ENCODE data around the gene KCNMA1.
"Not testable (repeated sequence)": the region's sequence is repeated elsewhere in the genome, so short reads cannot be mapped to it uniquely, and the experiment has no call there.

Gene KCNMA1

GRCh38 chr10:77357185-77357584 is 280.4 kb downstream of the KCNMA1 start:
- no peak for DNase-seq

GRCh38 chr10:77355844-77356243 is 281.8 kb downstream of the KCNMA1 start:
- DNase-seq: peak; percentile 94

- peak; percentile 90 for DNase-seq
Measured at GRCh38 chr10:77351386-77351785, 286.2 kb downstream of the KCNMA1 start.

DNA sequence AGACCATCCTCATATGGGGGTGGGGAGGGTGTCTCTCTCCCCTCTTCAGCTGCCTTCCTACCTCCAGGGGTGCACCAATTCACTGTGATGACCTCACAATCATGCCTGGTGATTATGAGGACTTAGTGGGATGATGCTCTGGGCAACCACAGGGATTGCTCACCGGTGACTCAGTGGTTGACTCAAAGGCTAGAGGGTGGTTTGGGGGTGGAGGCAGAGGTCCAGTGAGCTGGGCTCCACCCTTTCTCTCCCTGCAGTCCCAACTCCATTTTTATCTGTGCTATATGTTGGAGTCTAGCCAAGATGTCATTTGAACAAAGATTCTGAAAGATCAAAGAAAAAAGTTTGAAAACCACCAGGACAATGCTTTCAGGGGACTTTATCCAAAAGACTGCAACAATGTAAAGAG is 286.9 kb downstream of the KCNMA1 start:
- peak; percentile 100 for DNase-seq

- no peak for DNase-seq
Measured at GRCh38 chr10:77350134-77350533, 287.5 kb downstream of the KCNMA1 start.

DNA sequence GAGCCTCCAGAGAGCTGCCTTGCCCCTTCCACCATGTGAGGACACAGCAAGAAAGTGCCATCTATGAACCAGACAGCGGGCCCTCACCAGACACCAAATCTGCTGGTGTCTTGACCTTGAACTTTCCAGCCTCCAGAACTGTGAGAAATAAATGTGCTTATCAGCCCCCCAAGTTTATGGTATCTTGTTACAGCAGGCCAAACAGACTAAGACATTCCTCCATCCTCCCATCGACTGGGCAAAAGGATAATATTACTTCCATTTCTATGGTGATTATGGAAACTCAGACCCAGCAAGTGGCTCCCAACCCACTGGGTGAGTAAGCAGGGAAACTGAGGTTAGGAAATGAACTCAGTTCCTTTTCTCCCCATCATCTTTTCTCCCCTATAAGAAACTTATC is 288.4 kb downstream of the KCNMA1 start:
- DNase-seq: no peak

DNA sequence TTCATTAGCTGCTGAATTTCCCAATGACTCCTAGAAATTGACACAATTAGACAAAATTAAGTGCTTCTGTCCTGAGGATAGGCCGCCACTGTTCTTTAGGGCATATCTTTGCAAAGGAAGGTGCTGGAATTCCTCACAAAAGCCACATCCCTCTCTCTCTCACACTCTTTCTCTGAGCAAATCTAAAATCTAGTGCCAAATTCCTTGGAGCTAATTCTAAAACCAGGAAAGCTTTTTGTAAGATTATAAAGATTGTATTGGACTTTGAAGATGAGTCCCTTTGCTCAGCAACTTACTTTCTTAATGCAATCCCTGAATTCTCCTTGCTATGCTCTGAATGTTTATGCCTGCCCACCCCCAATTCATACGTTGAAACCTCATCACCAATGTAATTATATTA is 288.9 kb downstream of the KCNMA1 start:
- peak; percentile 55 for DNase-seq

- no peak for DNase-seq
Measured at GRCh38 chr10:77348082-77348481, 289.5 kb downstream of the KCNMA1 start.

DNA sequence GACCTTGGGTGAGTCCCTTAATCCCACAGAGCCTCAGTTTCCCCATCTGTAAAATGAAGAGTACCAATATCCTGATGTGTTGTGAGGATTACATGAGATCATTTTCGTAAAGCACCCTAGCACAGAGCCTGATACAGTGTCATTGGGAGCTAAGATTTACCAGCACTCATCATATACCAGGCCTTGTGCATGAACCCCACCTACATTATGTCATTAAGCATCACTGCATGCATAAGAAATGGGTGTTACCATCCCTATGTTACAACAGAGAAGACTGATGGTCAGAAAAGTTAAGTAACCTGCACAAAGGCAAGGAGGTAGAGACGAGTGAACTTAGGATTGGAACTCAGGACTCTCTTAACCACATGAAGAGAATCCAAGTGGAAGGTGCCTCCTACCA is 290.6 kb downstream of the KCNMA1 start:
- no peak for DNase-seq

DNA sequence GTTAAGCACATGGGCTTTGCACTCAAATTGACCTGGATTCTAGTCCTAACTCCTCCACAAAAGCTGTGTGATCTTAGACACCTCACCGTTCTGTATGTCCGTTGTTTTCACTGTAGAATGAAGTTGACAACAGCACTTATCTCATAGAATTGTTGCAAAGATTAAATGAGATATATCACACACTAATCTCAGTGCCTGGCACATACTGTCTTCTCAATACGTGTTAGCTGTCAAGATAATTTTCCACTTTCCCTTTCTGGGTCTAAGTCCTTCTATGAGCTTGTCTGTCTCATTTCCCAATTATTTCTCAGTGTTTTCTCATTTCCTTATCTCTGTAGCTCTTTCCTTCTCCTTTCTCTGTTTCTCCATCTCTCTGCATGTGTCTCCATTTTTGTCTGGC is 296.6 kb downstream of the KCNMA1 start:
- DNase-seq: no peak

DNA sequence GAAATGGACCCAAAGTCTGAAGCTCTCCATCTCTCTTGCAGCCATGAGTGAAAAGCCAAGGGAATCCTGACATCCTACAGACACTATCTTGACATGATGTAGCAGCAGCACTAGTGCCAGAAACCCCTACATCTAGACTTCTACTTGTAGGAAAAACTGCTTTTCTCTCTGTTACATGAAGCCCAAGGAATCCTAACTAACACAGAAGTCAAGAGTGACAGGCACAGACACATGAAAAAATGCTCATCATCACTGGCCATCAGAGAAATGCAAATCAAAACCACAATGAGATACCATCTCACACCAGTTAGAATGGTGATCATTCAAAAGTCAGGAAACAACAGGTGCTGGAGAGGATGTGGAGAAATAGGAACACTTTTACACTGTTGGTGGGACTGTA is 297.7 kb downstream of the KCNMA1 start:
- DNase-seq: not testable (repeated sequence)

GRCh38 chr10:77339166-77339565 is 298.4 kb downstream of the KCNMA1 start:
- no peak for DNase-seq

- no peak for DNase-seq
Measured at GRCh38 chr10:77338143-77338542, 299.5 kb downstream of the KCNMA1 start.

- DNase-seq: no peak
Measured at GRCh38 chr10:77334501-77334900, 303.1 kb downstream of the KCNMA1 start.

- no peak for DNase-seq
Measured at GRCh38 chr10:77333610-77334340, 303.8 kb downstream of the KCNMA1 start.

GRCh38 chr10:77332256-77332655 is 305.4 kb downstream of the KCNMA1 start:
- no peak for DNase-seq

DNA sequence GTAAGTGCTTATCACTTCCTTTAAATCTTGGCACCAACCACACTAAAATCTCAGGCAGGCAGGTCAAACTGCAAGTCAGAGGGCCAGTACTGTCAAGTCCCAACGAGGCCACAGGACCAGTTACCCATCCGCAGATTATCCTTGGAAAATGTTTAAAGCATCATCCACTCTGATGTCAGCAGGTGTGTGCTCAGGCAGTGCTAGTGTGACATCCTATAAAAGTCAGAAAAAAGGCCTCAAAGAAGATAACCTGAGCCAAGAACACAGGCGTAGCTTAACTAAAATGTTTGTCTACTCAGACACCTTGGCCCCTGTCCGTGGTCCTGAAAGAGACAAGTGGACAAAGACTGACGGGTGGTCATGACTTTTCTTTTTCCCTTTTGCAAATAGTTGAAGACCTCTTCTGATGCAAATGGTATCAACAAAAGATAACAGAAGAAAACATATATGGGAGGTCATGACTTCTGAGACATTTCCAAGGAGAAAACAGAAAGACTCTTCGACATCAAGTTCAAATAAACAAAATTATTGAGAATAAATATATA is 309.3 kb downstream of the KCNMA1 start:
- DNase-seq: peak; percentile 44

DNA sequence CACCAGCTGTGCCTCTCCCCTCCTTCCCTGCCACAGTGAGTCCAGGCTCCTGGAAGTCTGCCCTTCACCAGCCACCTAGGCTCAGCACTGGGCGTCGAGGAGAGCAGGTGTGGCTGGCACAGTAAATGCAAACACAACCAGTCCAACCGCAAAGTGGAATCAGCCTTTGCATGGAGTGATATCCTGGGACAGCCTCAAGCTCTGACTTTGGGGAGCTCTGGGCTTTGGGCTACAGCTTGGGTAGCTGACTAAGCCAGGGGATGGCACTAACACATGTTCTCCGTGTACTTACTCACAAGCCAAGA is 312.4 kb downstream of the KCNMA1 start:
- DNase-seq: no peak

DNA sequence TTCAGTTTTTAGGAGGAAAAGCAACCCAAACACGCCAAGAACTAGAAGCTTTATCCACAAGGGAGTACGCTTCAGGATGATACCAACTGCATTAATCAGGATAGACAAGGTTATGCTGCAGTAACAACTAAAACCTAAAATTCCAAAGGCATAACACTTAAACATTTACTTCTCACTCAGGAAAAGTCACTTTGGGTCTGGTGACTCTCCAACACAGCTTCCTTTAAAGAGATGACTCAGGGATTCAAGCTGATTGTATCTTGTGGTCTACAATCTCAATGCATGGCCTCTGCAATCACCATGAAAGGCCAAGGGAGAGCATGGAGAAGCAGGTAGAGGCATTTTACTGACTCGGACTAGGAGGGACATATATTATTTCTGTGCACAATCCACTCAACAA is 315.8 kb downstream of the KCNMA1 start:
- DNase-seq: peak; percentile 85

DNA sequence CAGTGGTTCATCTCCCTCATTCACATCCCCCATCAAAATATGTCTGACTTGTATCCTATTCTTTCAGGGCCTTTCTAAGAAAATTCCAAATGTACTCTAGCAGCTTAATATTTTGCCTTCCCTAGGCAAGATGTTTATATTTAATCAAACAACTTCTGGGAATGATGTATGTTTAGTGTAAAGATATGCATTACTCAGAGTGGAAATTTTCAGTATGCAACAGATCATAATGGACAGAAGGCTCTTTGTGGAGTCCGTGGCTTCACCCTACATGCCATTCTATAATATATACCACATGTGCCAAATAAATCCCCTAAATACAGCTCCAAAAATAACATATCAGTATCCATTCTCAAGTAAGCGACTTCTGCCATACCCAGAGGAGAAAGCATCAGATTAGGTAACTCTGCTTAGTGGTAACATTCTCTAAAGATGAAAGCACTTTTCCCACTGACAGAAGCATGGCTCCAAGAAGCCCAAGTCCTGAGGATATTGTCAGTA is 316.6 kb downstream of the KCNMA1 start:
- DNase-seq: peak; percentile 99

GRCh38 chr10:77319557-77319956 is 318.1 kb downstream of the KCNMA1 start:
- DNase-seq: peak; percentile 67

DNA sequence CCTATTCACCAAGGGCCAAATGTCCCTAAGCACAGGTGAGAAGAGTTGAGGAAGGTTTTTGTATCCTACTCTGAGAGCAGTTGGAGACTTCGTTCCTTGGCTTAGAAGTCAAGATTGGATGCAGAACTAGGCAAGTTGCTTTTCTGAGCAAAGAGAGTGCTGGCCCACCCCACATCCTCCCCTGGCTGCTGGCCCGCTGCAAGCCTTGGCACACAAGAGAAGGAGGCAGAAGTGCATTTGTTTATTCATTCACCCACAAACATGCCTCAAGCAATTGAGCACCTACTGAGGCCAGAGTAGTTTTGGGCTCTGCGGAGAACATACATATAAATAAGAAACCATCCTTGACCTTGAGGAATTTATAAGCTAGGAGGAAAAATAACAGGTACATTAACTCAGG is 318.9 kb downstream of the KCNMA1 start:
- no peak for DNase-seq

DNA sequence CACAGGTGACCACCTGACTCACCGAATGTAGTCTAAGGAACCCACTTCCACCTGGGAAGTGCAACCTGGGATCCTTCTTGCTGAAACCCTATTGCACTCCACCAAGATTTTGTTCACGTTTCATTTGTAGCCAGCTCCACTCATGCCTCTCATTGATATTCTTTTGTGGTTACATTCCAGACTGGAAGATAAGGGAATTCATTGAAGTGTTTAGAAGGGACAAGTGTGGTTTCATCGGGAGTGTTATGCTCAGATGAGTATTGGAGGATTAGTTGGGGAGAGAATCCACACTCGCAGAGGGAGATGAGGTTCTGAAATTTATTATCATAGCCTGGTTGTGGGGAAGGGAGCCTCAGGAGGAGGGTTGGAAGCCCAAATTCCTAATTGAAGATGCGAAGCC is 320.4 kb downstream of the KCNMA1 start:
- peak; percentile 37 for DNase-seq

DNA sequence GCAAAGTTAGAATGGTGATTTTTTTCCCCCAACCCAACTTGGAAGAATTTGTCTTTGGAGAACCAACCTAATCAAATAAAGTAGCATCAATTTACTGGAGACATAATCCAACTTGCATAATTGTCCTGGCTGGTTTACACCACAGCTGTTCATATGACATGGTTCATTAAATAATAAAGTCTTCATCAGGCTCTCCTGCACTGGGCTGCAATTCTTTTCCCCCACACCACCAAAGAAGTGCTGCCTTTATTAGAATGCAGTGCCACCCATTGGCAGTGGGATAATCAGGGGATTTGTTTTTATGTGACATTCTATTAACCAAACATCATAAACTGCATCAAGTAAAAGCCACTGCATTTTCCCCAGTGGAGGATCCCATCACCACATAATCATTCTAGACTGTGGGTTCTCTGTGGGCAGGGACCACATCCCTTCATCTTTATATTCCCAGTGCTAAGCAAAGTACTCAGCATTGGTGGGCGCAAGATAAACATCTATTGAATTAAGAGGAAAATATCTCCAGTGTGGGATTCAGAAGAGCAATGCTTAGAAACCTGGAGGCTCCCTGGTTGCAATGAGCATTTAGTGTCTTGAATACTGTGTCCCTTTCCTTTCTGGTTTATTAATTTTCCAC is 322.0 kb downstream of the KCNMA1 start:
- no peak for DNase-seq
